Measurements from ENCODE around the gene SPRED2. TPM values are rescaled to one million over a fixed set of nuclear protein-coding genes. Genes with fewer than 3 reads are reported as not detected.
A peak's percentile ranks its signal among the peaks of the same experiment; 100 is the strongest.

SPRED2 gene
- total and polyA plus RNA-seq, 11 donors: 7.0 to 24.4 (median 16.1) TPM

DNA sequence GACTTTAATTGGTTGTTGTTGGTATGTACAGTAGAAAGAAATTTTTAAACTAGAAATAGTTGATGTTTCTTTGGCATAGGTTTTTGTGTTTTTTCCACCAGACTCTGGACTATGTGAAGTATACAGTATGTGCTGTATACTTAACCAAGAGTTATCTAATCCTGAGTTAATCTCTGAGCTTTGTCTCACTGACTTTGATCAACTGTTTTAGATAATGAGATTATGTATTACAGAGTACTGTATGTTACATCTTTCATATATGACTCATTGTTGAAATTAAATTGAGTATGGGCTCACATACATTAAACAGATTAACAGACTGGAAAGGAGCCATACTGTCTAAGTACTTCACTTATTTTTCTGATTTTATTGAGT is 166.7 kb downstream of the SPRED2 start:
- intact Hi-C loops (cut with DNase I): loop anchor here in 9 of 10 donors (1.0 to 10.0 kb wide), 13 partner anchors 37 to 307 kb away; partner anchors contain the start of gene SPRED2 (in 3 of the 9)

GRCh38 chr2:65264821-65265670 is 167.4 kb downstream of the SPRED2 start:
- intact Hi-C loops (cut with DNase I): loop anchor here (1.0 to 10.0 kb wide), 13 partner anchors 37 to 308 kb away; partner anchors contain the start of gene SPRED2 (in 3 of the 10)
- peak; percentile 58 to 81 (median 70) for TF ChIP-seq CTCF (IDR thresholded peaks at IDR 0.05)
- no peak for TF ChIP-seq POLR2A (IDR thresholded peaks at IDR 0.05)
- no peak overlapping the region for H3K27ac ChIP-seq
- peaks cover 0 to 12% (median 0%) of the 10 kb centered on the region in 12 donors for H3K4me1 ChIP-seq
- no peak overlapping the region for H3K4me3 ChIP-seq
- ATAC-seq: peak; percentile 33 to 84 (median 81)
- WGBS, 4 donors: 41 to 55% (median 44%) methylated on average over 8 of the region's 8 CpGs
- H3K27me3 ChIP-seq: no peaks in the 10 kb centered on the region
- peak in 1 of 5 donors; percentile 40 for DNase-seq
- H3K36me3 ChIP-seq: peaks cover 0 to 94% (median 57%) of the 10 kb centered on the region in 9 donors
- no peaks in the 10 kb centered on the region for H3K9me3 ChIP-seq

More for the DNA sequence above, 166.7 kb downstream of the SPRED2 start:
- H3K4me3 ChIP-seq: no peak overlapping the region
- ATAC-seq (no peak), DNase-seq (no peak)
- no peak for TF ChIP-seq POLR2A (IDR thresholded peaks at IDR 0.05)
- no peak for TF ChIP-seq CTCF (IDR thresholded peaks at IDR 0.05)
- peaks cover 0 to 92% (median 57%) of the 10 kb centered on the region in 9 donors for H3K36me3 ChIP-seq
- H3K4me1 ChIP-seq: peaks cover 0 to 12% (median 0%) of the 10 kb centered on the region in 12 donors
- H3K9me3 ChIP-seq: no peaks in the 10 kb centered on the region
- H3K27me3 ChIP-seq: no peaks in the 10 kb centered on the region
- no peak overlapping the region for H3K27ac ChIP-seq

- no peak for ATAC-seq
- Histone ChIP-seq H3K9me3 (no peaks in the 10 kb centered on the region), H3K27me3 (no peaks in the 10 kb centered on the region), H3K4me3 (no peak overlapping the region), H3K27ac (no peak overlapping the region), H3K4me1 (peaks cover 0 to 9% (median 0%) of the 10 kb centered on the region in 12 donors), H3K36me3 (peaks cover 0 to 96% (median 57%) of the 10 kb centered on the region in 9 donors)
- DNase-seq: no peak
- intact Hi-C loops (cut with DNase I): loop anchor here in 5 of 10 donors (1.0 to 10.0 kb wide), 7 partner anchors 167 to 309 kb away; partner anchors contain the start of gene SPRED2 (in 2 of the 5)
- TF ChIP-seq POLR2A (IDR thresholded peaks at IDR 0.05) (no peak), CTCF (IDR thresholded peaks at IDR 0.05) (no peak)
- 81 to 96% (median 95%) methylated on average over 7 of the region's 7 CpGs for WGBS, 4 donors
Measured at GRCh38 chr2:65263986-65264385, 168.4 kb downstream of the SPRED2 start.

- WGBS, 4 donors: 87 to 97% (median 94%) methylated on average over 1 of the region's 1 CpG
- intact Hi-C loops (cut with DNase I): loop anchor here in 2 of 10 donors (5.0 to 10.0 kb wide), 2 partner anchors 172 to 309 kb away; partner anchors contain the start of gene SPRED2 (in 1 of the 2)
- peaks cover 0 to 96% (median 53%) of the 10 kb centered on the region in 9 donors for H3K36me3 ChIP-seq
- peaks cover 0 to 9% (median 0%) of the 10 kb centered on the region in 12 donors for H3K4me1 ChIP-seq
- no peak for TF ChIP-seq POLR2A (IDR thresholded peaks at IDR 0.05)
- TF ChIP-seq CTCF (IDR thresholded peaks at IDR 0.05): no peak
- H3K27ac ChIP-seq: no peak overlapping the region
- no peaks in the 10 kb centered on the region for H3K27me3 ChIP-seq
- H3K9me3 ChIP-seq: no peaks in the 10 kb centered on the region
- ATAC-seq (no peak), DNase-seq (no peak)
- no peak overlapping the region for H3K4me3 ChIP-seq
Measured at GRCh38 chr2:65263262-65263661, 169.1 kb downstream of the SPRED2 start.
